ENCODE results near the gene LARGE2.

Gene LARGE2

GRCh38 chr11:45959851-45960250 is 37.4 kb downstream of the LARGE2 start:
- no peak for DNase-seq (ENCODE audit: low read depth in 1 of 2, low spot score in 1 of 2)

GRCh38 chr11:45960387-45961095 is 38.1 kb downstream of the LARGE2 start:
- DNase-seq (ENCODE audit: low read depth in 1 of 2, low spot score in 1 of 2) = no peak

- no peak for DNase-seq (ENCODE audit: low read depth in 1 of 2, low spot score in 1 of 2)
These were observed 39.3 kb downstream of the LARGE2 start for GRCh38 chr11:45961751-45962240.

GRCh38 chr11:45964911-45965389 is 42.5 kb downstream of the LARGE2 start:
- peak; percentile 32 to 50 for DNase-seq (ENCODE audit: low read depth in 1 of 2, low spot score in 1 of 2)

- DNase-seq (ENCODE audit: low read depth in 1 of 2, low spot score in 1 of 2) = no peak
These were observed 45.0 kb downstream of the LARGE2 start for GRCh38 chr11:45967506-45967905.

GRCh38 chr11:45968901-45969300 is 46.4 kb downstream of the LARGE2 start:
- no peak for DNase-seq (ENCODE audit: low read depth in 1 of 2, low spot score in 1 of 2)

GRCh38 chr11:45973601-45974000 is 51.1 kb downstream of the LARGE2 start:
- no peak for DNase-seq (ENCODE audit: low read depth in 1 of 2, low spot score in 1 of 2)

GRCh38 chr11:45974806-45975205 is 52.4 kb downstream of the LARGE2 start:
- DNase-seq (ENCODE audit: low read depth in 1 of 2, low spot score in 1 of 2) = no peak

Measured in activated CD4-positive, alpha-beta T cell treated with anti-CD3 and anti-CD28 coated beads, Interleukin-2, amount 50 U/mL, for 24 hours (primary cell).